Measurements from ENCODE around the gene SPON1.

The SPON1 gene

DNA sequence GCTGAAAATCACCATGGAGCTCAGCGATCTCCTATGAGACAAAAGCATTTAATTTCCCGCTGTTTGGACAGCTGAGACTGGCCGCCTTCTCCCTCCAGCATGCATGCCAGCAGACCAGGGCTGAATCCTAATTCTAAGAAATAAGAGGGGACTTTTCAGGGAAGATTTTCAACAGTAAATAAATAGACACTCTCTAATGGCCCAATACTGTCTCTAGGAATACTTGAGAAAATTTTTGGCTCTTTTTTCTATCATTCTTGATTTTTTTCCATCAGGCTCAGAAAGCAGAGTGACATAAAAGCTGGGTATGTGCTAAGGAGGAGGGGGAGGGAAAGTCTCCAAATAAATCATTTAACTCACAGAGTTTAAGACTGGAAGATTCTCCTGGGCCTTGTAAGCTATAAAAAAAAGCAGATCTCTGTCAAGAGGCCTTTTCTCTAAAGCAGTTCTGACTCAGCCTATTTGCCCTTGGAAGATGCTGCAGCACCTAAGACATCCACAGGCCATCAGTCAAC lies 17.6 kb upstream of the SPON1 start:
- DNase-seq: peak in 1 of 3 experiments; percentile 62

DNA sequence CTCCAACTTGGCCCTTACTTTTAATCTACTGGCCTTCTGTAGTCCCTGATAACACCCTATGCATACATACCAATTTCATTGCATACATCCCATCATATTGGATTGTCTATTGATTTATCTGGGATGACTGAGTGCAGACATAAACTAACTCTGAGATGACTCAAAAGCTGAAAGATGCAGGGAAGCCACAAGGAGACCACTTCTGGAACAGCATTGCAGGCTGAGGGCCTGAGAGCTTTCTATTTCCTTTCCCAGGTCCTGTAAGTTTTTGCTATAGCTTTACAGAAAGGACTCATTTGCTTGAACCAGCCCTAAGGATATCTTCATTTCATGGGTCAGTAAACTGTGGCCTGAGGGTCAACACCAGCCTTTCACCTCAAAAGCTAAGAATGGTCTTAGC lies 15.1 kb upstream of the SPON1 start:
- DNase-seq: no peak

DNA sequence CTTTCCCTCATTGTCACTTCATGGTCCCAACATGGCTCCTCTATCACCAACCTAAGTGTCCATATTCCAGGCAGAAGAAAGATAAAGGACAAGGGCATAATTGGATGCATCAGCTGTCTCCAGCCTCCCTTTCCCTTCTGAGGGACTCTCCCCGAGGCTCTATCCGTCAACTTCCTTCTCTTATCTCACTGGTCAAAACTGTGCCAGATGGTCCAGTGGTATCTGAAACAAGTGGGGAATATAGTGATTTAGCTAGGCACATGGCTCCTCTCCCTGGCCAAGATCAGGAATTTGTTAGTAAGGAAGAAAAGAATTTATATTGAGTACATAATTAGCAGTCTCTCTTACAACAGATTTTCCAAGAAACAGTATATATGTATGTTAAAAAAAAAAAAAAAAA lies 12.6 kb upstream of the SPON1 start:
- peak in 1 of 3 experiments; percentile 31 for DNase-seq

DNA sequence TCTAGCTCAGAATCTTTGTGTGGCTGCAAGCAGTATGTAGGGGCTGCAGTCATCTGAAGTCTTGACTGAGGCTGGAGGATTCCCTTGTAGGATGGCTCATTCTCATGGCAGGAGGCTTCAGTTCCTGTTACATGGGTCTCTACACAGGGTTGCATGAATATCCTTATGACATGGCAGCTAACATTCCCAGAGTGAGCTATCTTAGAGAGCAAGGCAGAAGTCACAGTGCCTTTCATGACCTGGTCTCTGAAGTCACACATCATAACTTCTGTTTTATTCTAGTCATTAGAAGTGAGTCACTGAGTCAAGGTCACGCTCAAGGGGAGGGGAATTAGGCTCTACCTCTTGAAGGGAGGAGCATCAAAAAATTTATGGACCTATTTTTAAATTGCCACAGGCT lies 10.3 kb upstream of the SPON1 start:
- no peak for DNase-seq

DNA sequence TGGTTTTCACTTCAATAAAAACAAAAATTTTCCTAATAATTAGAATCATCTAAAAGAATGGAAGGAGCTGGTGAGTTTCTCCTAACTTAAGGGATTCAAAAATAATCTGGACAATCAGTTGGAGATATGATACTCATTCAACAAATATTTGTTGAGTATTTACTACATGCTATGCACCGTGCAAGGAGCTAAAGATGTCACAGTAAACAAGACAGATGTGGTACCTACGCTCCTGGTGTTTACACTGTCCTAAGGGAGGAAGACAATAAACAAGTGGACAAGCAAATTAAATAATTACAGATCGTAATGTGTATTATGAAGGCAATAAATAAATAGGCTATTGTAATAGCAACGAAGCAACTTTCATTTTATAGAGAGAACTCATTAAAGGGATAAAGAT lies 9.9 kb upstream of the SPON1 start:
- DNase-seq: no peak

DNA sequence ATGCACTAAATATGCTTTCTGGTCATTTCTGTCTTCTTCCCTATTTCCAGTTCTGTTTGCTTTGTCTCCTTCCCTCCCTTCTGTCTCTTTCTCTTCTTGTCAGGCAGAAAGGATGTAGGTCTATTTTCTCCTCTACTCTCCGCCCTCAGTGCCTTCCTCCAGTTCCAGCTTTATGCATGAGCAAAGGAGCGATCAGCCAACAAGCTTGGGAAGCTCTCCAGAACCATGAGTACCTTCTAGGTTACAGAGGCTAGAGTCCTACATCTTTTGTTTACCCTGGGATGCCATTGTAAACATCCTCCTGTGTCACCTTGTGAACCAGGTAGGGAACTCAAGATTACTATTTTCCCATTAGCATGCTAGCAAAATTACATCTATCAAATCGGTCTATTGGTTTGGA lies 7.9 kb upstream of the SPON1 start:
- DNase-seq: peak; percentile 9 to 63 (median 52)

DNA sequence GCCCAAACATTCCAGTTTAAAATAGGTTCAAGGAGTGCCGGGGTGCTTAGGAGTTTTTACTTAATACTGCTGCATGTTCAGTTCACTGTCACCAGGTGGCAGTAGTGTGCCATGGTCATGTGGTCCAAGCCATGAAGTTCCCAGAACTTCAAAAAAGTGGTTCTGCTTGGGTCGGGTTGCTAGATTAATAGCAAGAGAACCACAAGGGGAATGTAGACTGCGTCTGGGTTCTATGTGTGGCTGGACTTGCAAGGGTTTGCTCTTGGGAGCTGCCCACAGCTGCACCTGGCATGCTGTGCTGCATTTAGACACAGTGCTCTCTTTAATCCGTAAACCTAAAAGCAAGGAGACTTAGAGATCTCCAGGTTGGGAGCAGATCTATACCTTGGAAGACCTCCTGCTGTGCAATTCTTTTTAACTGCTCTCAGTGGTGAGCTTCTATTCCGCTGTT lies 6.5 kb upstream of the SPON1 start:
- peak; percentile 39 to 80 (median 79) for DNase-seq

DNA sequence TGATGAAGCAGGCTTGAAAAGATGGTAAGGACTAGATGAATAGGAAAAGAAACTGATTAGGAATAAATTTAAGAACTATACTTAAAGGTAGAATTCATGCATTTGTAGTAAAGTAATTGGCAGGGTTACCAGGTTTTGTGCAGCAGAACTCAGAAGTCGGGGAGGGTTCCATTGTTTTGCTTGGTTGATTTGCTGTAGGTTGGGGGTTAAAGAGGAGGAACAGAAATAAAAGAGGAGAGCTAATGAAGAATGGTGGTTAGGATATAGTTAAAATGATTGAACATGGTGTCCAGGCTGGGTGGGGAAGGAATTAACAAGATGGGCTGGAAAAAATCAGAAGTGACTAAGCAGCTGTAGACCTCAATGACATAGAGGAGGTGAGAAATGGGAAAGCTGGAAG lies 5.5 kb upstream of the SPON1 start:
- DNase-seq: no peak

DNA sequence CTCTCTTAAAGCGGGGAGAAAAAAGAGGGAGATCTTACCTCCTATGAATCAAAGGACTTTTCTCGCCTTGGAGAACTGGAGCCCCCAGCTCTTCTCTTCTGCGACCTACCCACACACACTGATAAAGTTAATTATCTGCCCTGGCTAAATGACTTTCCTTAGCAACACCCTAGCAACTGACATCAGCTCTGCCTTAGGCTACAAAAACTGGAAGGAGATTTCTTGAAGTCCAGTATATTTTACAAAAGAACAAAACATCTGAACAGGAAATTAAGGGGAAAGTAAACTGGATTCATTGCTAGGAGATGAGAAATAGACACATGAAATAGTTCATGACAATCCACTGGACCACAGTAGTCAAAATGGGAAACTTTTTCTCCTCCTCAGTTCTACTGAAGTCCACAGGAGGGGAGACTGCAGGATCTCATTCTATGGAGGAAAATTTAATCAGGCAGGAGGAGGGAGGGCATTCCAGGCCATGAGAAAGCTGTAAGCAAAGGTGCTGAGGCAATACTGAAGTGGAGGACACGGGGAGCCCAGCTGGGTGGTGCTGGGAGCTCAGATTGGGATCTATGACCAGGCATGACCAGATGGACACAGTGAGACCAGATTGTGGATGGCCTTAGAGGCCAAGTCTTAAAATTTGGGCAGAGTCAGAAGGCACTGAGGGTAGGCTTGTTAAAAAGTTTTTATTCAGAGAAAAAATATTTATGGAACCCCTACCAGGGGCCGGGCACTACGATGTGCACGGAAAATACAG lies 3.7 kb upstream of the SPON1 start:
- DNase-seq: peak in 1 of 3 experiments; percentile 56

DNA sequence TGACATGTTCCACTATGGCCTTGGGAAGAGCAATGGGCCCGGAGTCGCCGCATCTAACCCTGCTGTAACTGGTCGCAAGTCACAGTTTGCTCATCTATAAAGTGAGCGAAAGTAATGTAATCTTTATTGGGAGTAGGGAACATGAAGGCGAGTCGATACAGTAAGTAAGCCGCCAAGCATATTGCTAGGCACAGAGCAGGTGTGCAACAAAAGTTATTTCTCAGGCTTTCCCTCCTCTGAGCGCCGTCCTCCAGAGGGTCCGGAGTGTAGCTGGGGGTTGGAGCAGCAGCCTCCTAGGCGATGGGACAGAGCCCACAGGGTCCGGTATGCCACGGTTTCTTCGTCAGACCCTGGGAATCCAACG lies 343 bp upstream of the SPON1 start:
- no peak for DNase-seq

DNA sequence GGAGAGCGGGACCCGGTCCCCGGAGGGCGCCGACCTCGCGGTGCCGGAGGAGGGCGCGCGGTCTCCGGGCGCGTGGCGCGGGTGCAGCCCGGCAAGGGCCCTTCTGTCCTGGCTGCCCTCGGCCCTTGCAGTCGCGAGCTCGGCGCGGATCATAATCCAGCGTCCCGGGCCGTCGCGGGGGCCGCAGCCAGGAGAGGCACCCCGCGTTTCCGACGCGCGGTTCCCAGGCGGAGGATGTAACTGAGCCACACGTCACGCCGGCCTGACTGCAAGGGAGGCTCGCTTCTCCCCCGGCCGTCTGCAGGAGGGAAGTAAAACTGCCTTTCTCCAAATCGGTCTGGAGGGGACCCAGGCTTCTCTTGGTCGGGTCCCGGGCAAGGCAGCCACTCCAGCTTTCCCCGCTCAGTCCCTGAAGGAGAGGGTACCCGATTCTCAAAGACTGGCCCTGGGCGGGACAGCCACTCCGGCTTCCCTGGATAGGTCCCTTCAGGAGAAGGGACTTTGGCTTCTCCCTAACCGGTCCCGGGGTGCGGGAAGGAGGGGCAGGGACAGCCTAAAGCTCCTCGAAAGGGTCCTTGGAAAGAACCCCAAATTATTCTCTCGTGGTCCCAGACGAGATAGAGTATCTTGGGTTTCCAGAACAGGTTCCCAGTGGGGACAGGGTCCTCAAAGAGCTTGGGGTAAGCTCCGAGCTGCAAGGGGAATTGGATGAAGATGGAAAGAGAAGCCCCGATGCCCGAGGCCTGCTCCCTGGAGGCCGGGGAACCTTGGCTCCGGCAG lies 836 bp downstream of the SPON1 start:
- peak in 2 of 3 experiments; percentile 48 to 59 for DNase-seq

DNA sequence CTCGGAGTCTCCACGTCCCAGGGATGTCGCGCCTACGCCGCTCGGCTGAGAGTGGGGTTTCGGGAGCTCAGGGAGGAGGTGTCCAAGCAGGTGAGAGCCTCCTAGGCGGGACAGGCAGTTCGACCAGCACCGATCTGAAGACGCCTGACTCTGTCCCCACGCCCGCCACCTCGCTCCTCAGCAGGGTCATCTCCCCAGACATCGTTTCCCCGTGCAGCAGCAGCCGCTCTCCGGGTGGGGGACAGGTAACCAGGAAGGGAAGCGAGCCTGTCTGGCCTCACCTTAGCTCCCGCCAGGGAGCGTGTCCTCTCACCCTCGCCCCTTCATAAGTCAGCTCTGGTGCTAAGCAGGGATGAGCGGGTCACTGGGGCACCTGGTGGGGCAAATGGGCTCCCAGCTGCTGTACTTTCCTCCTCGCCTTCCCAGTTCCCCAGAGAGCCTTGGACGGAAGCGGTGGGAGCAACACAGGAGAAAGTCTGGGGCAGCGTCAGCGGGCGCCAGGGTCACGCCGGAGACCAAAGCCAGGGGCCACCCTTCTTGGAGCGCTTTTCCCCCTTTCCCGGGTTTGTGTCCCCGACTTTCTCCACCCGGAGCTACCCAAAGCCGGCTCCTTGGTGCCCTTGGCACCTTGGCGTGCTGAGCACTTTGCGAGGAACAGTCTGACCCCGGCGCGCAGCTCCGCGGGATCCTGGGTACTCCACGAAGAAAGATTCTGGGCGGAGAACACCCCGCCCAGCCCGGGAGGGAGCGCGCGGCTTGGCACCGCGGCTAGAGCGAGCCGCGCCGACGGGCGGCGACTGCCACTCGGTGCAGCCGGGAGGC lies 1.6 kb downstream of the SPON1 start:
- DNase-seq: peak in 2 of 3 experiments; percentile 60 to 63

DNA sequence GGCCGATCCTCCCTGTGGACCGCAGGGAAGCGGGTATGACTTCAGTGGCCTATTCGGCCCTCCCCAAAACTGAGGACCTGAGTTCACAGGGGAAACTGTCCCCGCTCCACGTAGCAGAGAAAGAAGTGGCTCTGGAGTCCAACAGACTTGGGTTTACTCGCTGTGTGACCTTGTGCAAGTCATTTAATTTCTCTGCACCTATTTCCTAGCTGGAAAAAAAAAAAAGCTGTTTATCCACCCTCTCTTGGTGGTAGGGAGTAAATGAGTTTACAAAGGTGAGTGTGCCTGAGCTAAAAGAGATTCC lies 2.2 kb downstream of the SPON1 start:
- DNase-seq: no peak

DNA sequence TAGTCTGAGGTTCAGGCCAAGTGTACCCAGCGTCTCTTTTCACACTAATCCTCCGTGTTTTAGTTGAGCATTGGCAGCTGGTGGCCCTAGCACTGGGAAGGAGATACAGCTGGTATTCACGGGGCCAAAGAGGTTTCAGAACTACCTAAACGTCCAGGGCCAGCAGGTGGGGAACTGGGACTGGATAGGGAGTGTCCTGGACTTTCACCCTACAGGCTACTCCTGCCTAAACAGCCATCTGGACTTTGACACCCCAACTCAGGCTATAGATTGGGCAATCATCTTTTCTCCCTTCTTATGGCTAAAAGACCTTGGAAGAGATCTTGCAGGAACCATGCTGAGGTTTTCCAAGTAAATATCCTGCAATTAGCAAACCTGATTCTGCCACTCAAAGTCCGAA lies 2.8 kb downstream of the SPON1 start:
- no peak for DNase-seq

DNA sequence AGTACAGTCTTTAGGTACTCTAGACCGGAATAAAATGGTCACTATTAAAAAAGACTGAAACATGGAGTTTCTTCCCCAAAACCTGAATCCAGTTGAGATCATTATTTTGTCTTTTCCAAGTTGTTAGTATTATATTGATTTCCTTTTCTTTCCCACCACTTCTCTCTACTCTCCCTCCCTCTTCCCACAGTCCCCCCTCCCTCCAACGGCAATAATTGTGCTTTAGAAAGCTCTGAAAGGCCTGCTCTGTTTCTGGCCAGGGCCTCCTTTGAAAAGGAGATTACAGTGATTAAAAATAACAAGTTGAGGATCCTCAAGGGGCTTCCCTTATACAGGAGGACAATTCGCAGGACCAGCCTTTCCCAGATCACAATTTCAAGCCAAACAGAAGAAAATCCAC lies 3.5 kb downstream of the SPON1 start:
- DNase-seq: no peak

DNA sequence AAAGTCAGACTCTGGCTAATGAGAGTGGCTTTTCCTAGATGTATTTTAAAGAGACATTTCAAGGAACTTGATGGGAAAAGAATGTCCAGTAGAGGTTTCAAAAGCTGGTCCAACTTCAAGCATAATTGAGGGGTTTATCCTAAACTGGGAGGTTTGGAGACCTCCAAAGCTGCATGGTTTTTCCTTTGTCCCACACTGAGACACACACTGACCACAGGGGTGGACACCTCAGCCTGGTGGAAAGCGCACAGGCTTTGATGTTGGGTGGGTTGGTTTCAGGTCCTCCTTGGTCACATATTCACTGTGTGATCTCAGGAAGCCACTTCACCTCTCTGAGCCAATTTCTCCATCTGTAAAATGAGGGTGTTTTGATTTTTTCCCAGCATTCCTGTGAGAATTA lies 4.0 kb downstream of the SPON1 start:
- no peak for DNase-seq

DNA sequence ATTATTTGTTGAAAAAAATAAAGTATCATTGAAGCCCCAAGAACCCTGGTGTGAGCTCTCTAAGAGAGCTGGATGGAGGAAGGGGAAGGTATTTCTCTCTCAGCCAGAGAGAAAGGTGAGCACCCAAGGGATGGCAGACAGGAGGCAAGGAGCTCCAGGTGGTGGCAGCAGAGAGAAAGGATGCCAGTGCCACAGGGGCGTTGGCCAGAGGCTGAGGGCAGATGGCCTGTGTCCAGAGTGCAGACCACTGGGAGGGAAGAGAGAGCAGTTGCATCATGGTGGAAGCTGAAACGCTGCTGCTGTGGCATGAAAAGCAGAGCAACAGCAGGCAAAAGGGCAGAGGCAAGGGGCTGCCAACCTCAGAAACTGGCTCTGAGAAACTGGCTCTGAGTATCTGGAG lies 8.5 kb downstream of the SPON1 start:
- peak; percentile 16 to 67 (median 45) for DNase-seq

DNA sequence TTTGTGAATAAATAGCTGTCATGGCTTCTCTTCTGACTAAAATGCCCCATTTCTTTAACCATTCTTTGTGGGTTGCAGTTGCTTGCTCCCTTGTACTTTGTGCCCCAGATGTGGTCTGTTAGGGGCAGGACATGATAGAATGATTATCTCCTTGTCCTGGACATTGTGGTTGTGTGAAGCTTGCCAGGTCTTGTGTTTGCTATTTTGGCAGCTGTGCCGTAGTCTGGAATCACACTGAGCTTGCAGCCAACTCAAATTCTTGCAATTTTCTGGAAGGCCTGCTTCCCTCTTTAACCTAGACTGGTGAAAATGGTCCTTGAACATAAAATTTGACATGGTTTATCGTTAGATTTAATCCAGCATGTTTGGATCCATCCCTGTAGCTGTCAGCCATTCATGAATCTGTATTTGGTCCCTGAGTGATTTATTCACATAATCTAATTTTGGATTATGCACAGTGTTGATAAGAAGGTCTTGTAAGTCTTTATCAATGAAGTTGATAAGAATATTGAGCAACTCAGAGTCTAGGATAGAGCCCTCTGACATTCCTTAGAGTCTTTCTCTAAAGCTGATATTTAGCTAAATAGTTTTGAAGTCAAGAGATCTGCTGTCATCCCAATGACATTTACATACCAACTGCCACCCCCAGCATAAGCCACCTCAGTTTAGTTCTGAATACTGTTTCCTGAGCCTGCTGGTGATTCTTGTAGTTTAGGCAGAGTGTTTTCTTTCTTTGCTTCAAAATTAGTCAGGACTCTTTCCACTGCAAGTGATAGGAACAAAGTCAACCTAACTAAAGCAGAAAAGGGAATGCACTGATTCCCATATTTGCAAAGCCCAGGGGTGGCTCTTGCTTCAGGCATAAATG lies 9.8 kb downstream of the SPON1 start:
- DNase-seq: no peak

DNA sequence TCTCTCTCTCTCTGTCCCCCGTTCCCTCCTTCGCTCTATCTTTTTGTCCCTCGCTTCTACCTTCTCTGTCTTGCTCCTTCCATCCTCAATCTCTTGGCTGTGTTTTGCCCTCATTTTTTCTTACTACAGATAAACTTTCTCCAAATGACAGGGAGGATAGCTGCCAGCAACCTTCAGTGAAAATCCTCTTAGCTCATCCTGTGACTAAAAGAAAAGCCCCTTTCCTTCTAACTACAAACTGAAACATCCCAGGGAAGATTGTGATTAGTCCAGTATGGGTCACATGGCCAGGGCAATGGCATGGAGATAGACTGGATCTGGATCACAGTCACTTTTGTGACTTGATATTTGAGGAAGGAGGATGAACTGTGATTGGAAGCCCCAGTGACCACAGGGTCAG lies 10.4 kb downstream of the SPON1 start:
- DNase-seq: no peak

DNA sequence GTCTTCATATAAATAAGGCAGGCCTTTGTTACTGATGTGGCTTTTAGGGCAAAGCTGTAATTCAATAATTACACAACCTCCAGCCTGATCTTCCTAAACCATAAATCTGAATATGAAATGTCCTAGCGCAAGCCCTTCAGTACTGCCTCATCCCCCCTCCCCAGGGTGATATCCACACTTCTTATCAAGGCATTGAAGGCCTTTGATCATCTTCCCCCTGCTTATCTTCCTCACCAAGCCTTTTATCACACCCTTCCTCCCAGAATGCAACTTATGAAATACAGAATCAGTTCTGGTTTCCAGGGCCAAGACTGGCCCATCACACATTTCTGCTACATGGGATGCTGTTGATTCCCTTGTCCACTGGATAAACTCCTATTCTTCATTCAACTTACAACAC lies 12.1 kb downstream of the SPON1 start:
- no peak for DNase-seq

DNA sequence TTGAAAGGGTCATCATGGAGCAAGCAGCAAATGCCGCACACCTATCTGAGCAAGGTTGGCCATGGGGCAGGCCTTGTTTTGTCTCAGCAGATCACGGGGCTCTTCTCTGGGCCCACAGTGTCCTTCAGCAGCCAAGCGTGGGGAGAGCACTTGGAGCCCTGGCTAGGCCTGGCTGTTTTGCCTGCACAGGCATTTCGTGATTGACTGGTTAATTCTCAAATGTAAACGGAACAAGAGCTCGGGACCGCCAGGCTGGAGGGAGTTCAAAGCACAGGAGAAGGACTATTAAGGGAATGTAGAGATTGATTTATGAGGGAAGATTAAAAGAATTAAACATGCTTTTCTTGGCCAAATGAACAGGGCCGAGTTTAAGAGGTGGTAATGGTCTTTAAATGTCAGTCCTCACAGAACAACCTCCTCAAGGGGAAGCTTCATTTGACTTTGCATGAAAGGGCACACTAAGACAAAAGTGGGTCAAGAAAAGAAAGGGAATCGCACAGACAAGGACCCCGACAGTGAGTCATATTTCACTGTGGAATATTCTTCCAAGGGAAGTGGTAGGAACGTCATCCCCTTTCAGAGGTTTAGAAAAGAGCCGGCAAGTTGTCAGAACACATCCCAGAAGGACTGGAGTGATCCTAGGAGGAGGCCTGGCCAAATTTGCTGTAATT lies 20.7 kb downstream of the SPON1 start:
- DNase-seq: no peak

Measured in NCI-H1417 (cell line).